Measurements from ENCODE around the gene SLC35D2.

GRCh38 chr9:96279932-96280331 is 103.6 kb downstream of the SLC35D2 start:
- TF ChIP-seq, protein P1, sequence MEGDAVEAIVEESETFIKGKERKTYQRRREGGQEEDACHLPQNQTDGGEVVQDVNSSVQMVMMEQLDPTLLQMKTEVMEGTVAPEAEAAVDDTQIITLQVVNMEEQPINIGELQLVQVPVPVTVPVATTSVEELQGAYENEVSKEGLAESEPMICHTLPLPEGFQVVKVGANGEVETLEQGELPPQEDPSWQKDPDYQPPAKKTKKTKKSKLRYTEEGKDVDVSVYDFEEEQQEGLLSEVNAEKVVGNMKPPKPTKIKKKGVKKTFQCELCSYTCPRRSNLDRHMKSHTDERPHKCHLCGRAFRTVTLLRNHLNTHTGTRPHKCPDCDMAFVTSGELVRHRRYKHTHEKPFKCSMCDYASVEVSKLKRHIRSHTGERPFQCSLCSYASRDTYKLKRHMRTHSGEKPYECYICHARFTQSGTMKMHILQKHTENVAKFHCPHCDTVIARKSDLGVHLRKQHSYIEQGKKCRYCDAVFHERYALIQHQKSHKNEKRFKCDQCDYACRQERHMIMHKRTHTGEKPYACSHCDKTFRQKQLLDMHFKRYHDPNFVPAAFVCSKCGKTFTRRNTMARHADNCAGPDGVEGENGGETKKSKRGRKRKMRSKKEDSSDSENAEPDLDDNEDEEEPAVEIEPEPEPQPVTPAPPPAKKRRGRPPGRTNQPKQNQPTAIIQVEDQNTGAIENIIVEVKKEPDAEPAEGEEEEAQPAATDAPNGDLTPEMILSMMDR (conservative IDR thresholded peaks at IDR 0.05; ENCODE audit: low read length) = no peak
- TF ChIP-seq EZH2phosphoT487 (IDR thresholded peaks at IDR 0.05; ENCODE audit: borderline replicate concordance, low read depth, low read length) = no peak
